Fibroblast of lung (primary cell): ENCODE measurements around the gene ZNF691.

ENCODE experiments used
- CTCF ChIP-seq, 2 donors: IDR thresholded peaks in 1 of 2; conservative IDR thresholded peaks in 1 of 2; 1 replicate in 1 of 2; 2 replicates in 1 of 2; pipeline ENCODE4 v1.5.1; 2011 to 2012; ENCODE audit warnings: low read length in 2 of 2, control low read depth in 1 of 2, inconsistent platforms in 1 of 2, low read depth in 1 of 2, mild to moderate bottlenecking in 1 of 2
- EZH2 ChIP-seq: IDR thresholded peaks from 2 replicates; pipeline ENCODE4 v1.5.1; 2012; ENCODE audit warnings: low read length, control low read depth, mild to moderate bottlenecking; ENCODE audit errors: missing control alignments

DNA sequence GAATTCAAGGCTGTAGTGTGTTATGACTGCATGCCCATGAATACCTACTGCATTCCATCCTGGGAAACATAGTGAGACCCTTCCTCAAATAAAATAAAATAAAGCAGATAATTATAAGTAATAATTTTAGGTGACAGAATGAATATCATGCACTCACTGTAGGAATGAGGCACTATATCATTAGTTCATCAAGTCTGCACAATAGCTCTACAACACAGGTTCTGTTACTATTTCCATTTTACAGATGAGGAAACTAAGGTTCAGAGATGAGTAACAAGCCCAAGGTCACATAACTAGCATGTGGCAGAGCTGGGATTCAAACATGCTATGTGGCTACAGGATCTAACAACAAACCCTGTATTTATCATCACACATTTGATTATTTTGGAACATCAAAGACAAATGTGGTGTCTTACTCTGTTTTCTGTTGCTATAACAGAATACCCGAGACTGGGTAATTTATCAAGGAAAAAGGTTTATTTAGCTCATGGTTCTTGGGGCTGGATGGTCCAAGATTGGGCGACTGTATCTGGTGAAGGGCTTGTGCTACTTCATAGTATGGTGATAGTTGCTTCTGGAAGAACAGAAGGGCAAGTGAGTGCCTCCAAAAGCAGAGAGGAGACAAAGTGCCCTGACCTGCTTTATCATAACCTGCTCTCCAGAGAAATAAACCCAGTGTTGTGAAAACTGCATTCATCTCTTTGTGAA lies 4.8 kb upstream of the ZNF691 start:
- TF ChIP-seq CTCF (conservative IDR thresholded peaks at IDR 0.05 in 1 of 2, IDR thresholded peaks at IDR 0.05 in 1 of 2; ENCODE audit: low read depth in 1 of 2, low read length in 2 of 2) (no peak), EZH2 (no peak)
